ENCODE measurements around the gene NHS. TPM values are rescaled to one million over a fixed set of nuclear protein-coding genes. Genes with fewer than 3 reads are reported as not detected.
"Not testable (repeated sequence)": the region's sequence is repeated elsewhere in the genome, so short reads cannot be mapped to it uniquely, and the experiment has no call there.

NHS gene
- total and polyA plus RNA-seq, 5 donors: 0.61 to 1.7 (median 1.6) TPM

DNA sequence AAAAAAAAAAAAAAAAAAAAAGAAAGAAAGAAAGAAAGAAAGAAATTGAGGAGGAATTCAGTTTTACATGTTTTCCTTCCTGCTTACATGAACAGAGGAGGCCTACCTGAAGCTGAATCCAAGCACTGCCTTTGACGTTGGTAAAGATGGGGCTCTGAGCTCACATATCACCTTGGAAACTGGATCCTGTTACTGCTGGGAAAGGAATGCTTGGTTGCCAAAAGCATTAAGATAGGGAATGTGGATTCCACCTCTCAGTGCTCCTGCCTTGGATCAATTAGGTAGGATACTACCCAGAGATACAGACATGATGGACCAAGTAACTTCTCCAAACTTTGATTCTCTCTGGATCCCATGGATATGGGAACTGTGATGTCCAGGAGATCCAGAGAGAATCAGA is 50.6 kb downstream of the NHS start:
- WGBS: 41% methylated on average over 1 of the region's 1 CpG
- intact Hi-C loops (cut with DNase I): no loop called here
- no peak for ATAC-seq
- Histone ChIP-seq H3K27ac (ENCODE audit: low read length) (no peak overlapping the region), H3K4me1 (ENCODE audit: control insufficient read depth, insufficient read depth, low read length) (peaks cover 2% of the 10 kb centered on the region), H3K9me3 (ENCODE audit: control insufficient read depth, low read length) (no peaks in the 10 kb centered on the region), H3K4me3 (ENCODE audit: low read length) (no peak overlapping the region), H3K27me3 (ENCODE audit: control insufficient read depth, insufficient read depth) (no peaks in the 10 kb centered on the region)
- DNase-seq: no peak

DNA sequence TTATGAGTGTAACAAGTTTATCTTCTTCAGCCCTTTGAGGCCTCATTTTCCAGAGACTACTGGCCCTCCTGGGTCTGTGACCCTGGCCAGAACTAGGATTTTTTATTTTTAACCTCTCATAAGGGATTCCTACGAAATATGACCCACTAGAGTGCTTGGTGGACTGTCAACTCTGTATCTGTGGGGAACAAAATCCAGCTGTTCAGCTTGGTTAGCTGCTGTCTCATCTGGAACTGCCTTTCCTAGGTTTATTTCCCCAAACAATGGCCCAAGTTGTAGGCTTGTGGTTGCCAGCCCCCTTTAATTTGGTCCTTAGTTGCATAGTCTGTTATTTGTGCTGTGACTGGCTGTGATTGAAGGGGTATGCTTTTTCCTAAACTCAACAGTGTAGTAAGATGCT is 56.2 kb downstream of the NHS start:
- H3K9me3 ChIP-seq (ENCODE audit: control insufficient read depth, low read length): no peaks in the 10 kb centered on the region
- intact Hi-C loops (cut with DNase I): no loop called here
- H3K4me1 ChIP-seq (ENCODE audit: control insufficient read depth, insufficient read depth, low read length): no peaks in the 10 kb centered on the region
- H3K27ac ChIP-seq (ENCODE audit: low read length): no peak overlapping the region
- WGBS: 57% methylated on average over 1 of the region's 1 CpG
- no peaks in the 10 kb centered on the region for H3K27me3 ChIP-seq (ENCODE audit: control insufficient read depth, insufficient read depth)
- ATAC-seq (no peak), DNase-seq (no peak)
- H3K4me3 ChIP-seq (ENCODE audit: low read length): no peak overlapping the region

DNA sequence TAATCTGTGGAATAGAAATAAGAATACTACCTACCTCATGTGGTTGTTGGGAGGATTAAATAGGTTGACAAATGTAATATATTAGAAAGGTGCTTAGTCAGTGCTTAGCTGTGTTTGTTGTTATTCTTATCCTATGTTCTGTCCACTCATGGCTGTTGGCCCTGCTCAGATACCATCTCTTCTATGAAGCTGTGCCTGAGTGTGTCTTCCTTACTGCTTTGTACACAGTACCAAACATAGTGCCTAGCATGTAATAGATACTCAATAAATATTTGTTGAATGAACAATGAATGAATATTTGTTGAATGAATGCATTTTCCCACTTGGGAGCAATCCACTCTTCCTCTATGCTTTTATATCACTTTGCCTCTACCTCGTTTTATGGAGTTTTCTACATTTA is 57.2 kb downstream of the NHS start:
- intact Hi-C loops (cut with DNase I): no loop called here
- DNase-seq (no peak), ATAC-seq (no peak)
- Histone ChIP-seq H3K4me3 (ENCODE audit: low read length) (no peak overlapping the region), H3K27me3 (ENCODE audit: control insufficient read depth, insufficient read depth) (no peaks in the 10 kb centered on the region), H3K4me1 (ENCODE audit: control insufficient read depth, insufficient read depth, low read length) (no peaks in the 10 kb centered on the region), H3K9me3 (ENCODE audit: control insufficient read depth, low read length) (no peaks in the 10 kb centered on the region), H3K27ac (ENCODE audit: low read length) (no peak overlapping the region)
- 88% methylated on average over 1 of the region's 1 CpG for WGBS

DNA sequence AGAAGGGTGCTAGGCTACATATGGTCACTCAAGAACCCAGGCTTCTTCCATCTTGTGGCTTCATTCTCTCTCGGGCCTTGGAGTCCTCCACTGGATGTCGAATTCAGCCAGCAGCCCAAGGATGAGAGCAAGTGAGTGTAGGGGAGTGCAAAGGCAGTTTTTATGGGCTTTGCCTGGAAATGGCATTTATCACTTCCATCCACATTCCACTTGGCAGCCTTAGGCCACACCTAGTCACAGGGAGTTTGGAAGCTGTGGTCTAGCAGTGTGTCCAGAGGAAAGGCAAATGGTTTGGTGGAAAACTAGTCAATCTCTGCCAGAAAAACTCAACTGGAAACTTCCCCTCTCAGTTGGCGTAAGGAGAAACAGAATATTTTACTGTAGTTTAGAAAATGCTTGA is 59.0 kb downstream of the NHS start:
- DNase-seq (no peak), ATAC-seq (no peak)
- Histone ChIP-seq H3K27ac (ENCODE audit: low read length) (no peak overlapping the region), H3K27me3 (ENCODE audit: control insufficient read depth, insufficient read depth) (no peaks in the 10 kb centered on the region), H3K4me3 (ENCODE audit: low read length) (no peak overlapping the region), H3K4me1 (ENCODE audit: control insufficient read depth, insufficient read depth, low read length) (no peaks in the 10 kb centered on the region), H3K9me3 (ENCODE audit: control insufficient read depth, low read length) (no peaks in the 10 kb centered on the region)
- intact Hi-C loops (cut with DNase I): no loop called here
- WGBS: 96% methylated on average over 3 of the region's 3 CpGs

DNA sequence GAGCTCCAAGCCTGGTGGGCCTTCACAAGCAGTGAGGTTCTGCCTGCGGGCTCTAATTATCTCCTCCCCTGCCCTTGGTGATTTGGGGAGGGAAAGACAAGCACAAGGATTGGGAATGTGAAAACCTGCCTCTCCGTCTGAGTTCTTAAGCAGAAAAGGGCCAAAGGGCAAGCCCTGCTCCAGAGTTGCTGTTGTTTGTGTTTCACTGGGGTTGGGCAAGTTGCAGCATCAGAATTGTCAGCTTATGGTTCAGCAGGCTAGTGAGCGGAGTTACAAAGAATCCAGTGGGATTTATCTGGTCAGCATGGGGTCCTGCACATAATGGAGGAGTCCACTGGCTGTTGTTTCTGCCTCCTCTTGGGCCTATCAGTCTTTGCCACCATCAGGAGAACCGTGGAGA is 60.5 kb downstream of the NHS start:
- H3K4me1 ChIP-seq (ENCODE audit: control insufficient read depth, insufficient read depth, low read length): no peaks in the 10 kb centered on the region
- intact Hi-C loops (cut with DNase I): no loop called here
- no peak overlapping the region for H3K4me3 ChIP-seq (ENCODE audit: low read length)
- 74% methylated on average over 4 of the region's 4 CpGs for WGBS
- ATAC-seq: no peak
- no peak for DNase-seq
- H3K27me3 ChIP-seq (ENCODE audit: control insufficient read depth, insufficient read depth): no peaks in the 10 kb centered on the region
- no peaks in the 10 kb centered on the region for H3K9me3 ChIP-seq (ENCODE audit: control insufficient read depth, low read length)
- H3K27ac ChIP-seq (ENCODE audit: low read length): no peak overlapping the region

DNA sequence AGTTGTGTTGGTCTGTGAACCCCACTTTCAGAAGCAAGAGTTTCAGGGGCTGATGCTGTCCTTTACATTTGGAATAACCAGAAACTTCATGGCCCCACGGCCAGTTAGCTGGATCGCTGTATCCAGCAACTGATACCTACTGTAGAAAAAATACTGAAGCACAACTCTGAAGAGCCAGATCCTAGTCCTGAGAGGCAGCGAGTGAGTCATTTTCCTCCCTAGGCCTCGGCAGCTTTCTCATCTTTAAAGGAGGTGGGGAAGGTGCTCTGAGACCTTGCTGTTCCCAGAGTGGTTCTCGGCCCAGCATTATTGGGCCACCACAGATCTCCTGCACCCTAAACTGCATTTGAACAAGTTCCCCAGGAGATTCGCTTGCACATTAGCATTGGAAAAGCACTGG is 63.2 kb downstream of the NHS start:
- intact Hi-C loops (cut with DNase I): no loop called here
- 88% methylated on average over 6 of the region's 6 CpGs for WGBS

DNA sequence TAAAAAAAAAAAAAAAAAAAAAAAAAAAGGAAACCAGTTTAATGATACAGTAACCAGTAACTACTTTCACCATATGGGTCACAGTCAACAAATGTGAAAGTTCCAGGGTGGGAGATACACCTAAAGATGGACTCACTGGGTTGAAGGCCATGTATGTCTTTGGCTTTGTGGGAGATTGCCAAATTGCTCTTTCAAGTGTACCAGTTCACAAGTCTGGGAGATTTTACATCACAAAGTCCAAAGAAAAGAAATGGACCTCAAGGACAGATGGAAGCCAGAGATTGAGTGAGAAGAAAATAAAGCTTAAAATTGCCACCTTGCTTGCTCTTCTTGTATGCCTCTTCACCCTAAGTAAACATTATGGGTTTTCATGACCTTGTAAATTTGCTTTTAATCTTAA is 65.3 kb downstream of the NHS start:
- Histone ChIP-seq H3K27ac (ENCODE audit: low read length) (no peak overlapping the region), H3K4me3 (ENCODE audit: low read length) (no peak overlapping the region), H3K27me3 (ENCODE audit: control insufficient read depth, insufficient read depth) (no peaks in the 10 kb centered on the region), H3K9me3 (ENCODE audit: control insufficient read depth, low read length) (no peaks in the 10 kb centered on the region), H3K4me1 (ENCODE audit: control insufficient read depth, insufficient read depth, low read length) (no peaks in the 10 kb centered on the region)
- ATAC-seq (no peak), DNase-seq (no peak)
- intact Hi-C loops (cut with DNase I): no loop called here

More for the DNA sequence above, 63.2 kb downstream of the NHS start:
- ATAC-seq (no peak), DNase-seq (no peak)
- Histone ChIP-seq H3K9me3 (ENCODE audit: control insufficient read depth, low read length) (no peaks in the 10 kb centered on the region), H3K4me3 (ENCODE audit: low read length) (no peak overlapping the region), H3K27me3 (ENCODE audit: control insufficient read depth, insufficient read depth) (no peaks in the 10 kb centered on the region), H3K27ac (ENCODE audit: low read length) (no peak overlapping the region), H3K4me1 (ENCODE audit: control insufficient read depth, insufficient read depth, low read length) (no peaks in the 10 kb centered on the region)

DNA sequence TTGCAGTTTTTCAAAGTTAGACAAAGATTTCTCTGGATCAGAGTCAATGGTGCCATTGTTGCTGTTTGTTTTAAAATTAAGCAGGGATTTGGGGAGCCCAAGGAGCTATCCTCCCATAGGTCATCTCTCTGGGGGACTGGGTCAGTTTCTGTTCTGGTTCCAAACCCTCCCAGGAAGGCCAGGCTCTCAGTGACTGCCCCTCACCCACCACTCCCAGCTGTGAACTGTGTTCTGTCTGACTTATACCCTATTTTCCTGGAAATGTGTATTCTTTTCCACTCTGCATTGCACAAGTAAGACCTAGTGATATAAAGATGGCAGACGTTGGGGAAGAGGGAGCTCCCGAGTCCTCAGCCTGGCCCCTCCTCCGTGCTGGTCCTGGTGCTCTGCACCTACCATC is 65.8 kb downstream of the NHS start:
- Histone ChIP-seq H3K9me3 (ENCODE audit: control insufficient read depth, low read length) (no peaks in the 10 kb centered on the region), H3K4me1 (ENCODE audit: control insufficient read depth, insufficient read depth, low read length) (no peaks in the 10 kb centered on the region), H3K4me3 (ENCODE audit: low read length) (no peak overlapping the region), H3K27ac (ENCODE audit: low read length) (no peak overlapping the region), H3K27me3 (ENCODE audit: control insufficient read depth, insufficient read depth) (no peaks in the 10 kb centered on the region)
- DNase-seq (no peak), ATAC-seq (no peak)
- WGBS: 67% methylated on average over 3 of the region's 3 CpGs
- intact Hi-C loops (cut with DNase I): no loop called here

DNA sequence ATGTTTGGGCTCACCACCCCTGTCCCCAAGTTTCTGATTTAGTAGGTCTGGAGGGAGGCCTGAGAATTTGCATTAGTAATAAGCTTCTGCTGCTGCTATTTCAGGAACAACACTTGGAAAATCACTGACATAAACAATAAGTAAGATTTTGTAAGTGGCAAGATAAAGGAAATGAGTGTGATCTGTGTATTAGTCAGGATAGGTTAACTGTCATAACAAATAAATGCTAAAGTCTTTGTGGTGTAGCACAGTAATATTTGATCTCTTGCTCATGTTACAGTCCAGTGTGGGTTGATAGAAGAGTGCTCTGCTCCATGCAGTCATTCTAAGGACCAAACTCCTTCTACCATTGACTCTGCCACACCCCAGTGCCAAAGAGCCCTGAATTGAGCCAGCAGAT is 67.0 kb downstream of the NHS start:
- no peaks in the 10 kb centered on the region for H3K27me3 ChIP-seq (ENCODE audit: control insufficient read depth, insufficient read depth)
- no peak for ATAC-seq
- no peaks in the 10 kb centered on the region for H3K4me1 ChIP-seq (ENCODE audit: control insufficient read depth, insufficient read depth, low read length)
- H3K4me3 ChIP-seq (ENCODE audit: low read length): no peak overlapping the region
- H3K27ac ChIP-seq (ENCODE audit: low read length): no peak overlapping the region
- no peak for DNase-seq
- H3K9me3 ChIP-seq (ENCODE audit: control insufficient read depth, low read length): no peaks in the 10 kb centered on the region
- intact Hi-C loops (cut with DNase I): no loop called here

DNA sequence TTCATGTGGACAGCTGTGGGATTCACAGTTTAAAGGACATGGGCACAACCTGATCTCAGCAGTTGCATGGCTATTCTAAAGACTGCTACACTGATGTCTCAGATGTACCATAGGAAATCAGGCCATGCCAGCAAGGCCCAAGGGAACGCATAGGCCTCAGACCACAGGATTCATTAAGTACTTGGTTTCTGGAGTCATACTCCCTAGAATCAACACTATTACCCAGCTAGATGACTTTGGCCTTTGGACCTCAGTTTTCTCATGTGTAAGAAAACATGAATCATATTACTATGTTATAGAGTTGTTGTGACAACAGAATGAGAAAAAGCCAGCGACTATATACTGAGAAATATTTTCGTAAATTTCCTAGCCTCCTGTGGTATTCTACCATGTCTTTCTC is 67.9 kb downstream of the NHS start:
- ATAC-seq: no peak

DNA sequence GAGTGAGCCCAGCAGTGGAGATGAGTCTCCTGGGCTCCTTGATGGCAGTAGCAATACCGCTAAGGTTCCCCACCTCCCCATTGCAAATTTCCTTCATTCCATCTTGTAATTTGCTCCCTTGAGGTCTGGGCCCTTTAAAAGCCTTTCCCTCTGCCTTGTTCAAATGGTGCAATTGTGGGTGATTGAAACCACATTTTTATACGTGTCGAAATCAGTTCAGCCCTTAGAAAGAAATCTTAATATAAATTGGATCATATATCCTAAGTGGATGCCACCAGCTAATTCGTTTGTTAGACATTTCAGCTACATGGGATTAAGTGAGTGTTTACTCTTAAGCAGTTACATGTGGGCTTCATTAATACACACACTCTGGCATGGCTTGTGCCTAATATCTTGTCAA is 68.6 kb downstream of the NHS start:
- H3K9me3 ChIP-seq (ENCODE audit: control insufficient read depth, low read length): no peaks in the 10 kb centered on the region
- no peak overlapping the region for H3K27ac ChIP-seq (ENCODE audit: low read length)
- intact Hi-C loops (cut with DNase I): no loop called here
- no peak overlapping the region for H3K4me3 ChIP-seq (ENCODE audit: low read length)
- ATAC-seq (no peak), DNase-seq (no peak)
- no peaks in the 10 kb centered on the region for H3K4me1 ChIP-seq (ENCODE audit: control insufficient read depth, insufficient read depth, low read length)
- WGBS: 91% methylated on average over 4 of the region's 4 CpGs
- H3K27me3 ChIP-seq (ENCODE audit: control insufficient read depth, insufficient read depth): no peaks in the 10 kb centered on the region

More for the DNA sequence above, 67.9 kb downstream of the NHS start:
- WGBS: 94% methylated on average over 3 of the region's 3 CpGs
- intact Hi-C loops (cut with DNase I): no loop called here
- H3K9me3 ChIP-seq (ENCODE audit: control insufficient read depth, low read length): no peaks in the 10 kb centered on the region
- no peaks in the 10 kb centered on the region for H3K27me3 ChIP-seq (ENCODE audit: control insufficient read depth, insufficient read depth)
- H3K4me3 ChIP-seq (ENCODE audit: low read length): no peak overlapping the region
- DNase-seq: no peak
- no peak overlapping the region for H3K27ac ChIP-seq (ENCODE audit: low read length)
- H3K4me1 ChIP-seq (ENCODE audit: control insufficient read depth, insufficient read depth, low read length): no peaks in the 10 kb centered on the region

DNA sequence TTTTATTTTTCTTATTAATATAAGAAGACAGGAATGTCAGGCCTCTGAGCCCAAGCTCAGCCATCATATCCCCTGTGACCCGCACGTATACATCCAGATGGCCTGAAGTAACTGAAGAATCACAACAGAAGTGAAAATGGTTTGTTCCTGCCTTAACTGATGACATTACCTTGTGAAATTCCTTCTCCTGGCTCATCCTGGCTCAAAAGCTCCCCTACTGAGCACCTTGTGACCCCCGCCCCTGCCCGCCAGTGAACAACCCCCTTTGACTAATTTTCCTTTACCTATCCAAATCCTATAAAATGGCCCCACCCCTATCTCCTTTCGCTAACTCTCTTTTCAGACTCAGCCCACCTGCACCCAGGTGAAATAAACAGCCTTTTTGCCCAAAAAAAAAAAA is 71.3 kb downstream of the NHS start:
- intact Hi-C loops (cut with DNase I); ATAC-seq: not testable (repeated sequence)
- WGBS: 98% methylated on average over 5 of the region's 5 CpGs

More for the DNA sequence above, 71.3 kb downstream of the NHS start:
- H3K27me3 ChIP-seq (ENCODE audit: control insufficient read depth, insufficient read depth); H3K4me1 ChIP-seq (ENCODE audit: control insufficient read depth, insufficient read depth, low read length); H3K27ac ChIP-seq (ENCODE audit: low read length); DNase-seq; H3K4me3 ChIP-seq (ENCODE audit: low read length); H3K9me3 ChIP-seq (ENCODE audit: control insufficient read depth, low read length): not testable (repeated sequence)
